ENCODE measurements around the gene CS. TPM values are rescaled to one million over a fixed set of nuclear protein-coding genes. Genes with fewer than 3 reads are reported as not detected.

CS gene
- 113 and 157 TPM in 2 replicates for total RNA-seq

DNA sequence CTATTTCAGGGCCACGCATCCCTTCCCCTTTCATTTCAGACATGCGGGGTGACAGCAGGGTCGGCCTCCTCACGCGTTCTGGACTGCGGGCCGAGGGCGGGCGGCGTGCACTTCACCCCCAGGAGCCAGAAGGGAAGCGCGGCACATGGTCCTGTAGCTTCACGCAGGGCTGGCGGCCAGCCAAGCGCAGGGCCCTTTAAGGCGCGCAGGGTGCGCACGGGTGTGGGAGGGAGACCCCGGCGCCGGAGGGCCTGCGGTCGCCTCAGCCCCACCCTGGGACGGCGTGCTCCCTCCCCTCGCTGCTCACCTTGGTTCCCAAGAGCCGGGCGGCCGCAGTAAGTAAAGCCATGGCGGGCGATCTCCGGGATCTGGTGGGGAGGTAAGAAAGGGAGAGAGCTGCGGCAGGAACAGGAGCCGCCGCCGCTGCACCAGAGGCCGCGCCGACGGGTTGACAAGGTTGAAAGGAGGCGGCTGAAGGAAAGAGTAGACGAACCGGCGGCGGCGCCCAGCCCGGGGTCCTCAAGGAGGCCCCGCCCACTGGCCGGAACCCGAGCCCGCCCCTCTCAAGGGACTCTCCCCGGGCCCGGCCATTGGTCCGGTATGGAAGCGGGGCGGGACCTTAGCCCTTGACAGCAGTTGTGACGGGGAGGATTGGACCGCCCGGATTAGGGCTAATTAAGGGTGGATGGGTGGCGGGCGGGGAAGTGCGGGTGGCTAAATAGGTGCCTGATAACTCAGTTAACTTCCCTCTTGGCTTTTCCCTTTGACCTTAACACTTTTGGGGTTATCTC lies at the start of gene CS:
TSS of gene CS (minus strand) at position 478 of the 791 bp plus-strand sequence. CDS start at position 349, 129 bp downstream.

DNA sequence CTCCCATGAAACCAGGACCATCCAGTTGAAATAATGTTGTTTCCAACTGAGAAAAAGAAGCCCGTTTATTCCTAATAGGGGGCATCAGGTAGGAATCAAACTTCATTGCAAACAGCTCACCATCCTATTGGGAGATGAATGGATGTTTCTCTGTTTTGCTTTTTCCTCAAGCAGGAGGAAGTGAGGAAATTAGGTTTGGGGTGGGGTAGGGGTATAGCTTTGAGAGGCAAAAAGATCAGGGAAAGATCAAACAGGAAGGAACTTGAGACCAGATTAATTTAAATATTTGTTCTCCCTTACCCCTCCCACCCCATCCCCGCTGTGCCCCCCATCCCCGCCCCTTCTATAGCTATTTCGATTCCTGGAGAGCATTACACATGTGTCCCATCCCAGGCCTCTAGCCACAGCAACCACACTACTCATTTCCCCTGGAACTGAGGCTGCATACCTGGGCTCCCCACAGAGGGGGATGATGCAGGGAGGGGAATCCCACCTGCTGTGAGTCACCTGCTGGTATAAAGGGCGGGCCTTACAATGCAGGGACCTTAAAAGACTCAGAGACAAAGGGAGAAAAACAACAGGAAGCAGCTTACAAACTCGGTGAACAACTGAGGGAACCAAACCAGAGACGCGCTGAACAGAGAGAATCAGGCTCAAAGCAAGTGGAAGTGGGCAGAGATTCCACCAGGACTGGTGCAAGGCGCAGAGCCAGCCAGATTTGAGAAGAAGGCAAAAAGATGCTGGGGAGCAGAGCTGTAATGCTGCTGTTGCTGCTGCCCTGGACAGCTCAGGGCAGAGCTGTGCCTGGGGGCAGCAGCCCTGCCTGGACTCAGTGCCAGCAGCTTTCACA lies 38.4 kb upstream of the CS start, which contains the start of gene IL23A:
TSS of gene IL23A (plus strand) at position 577 of the 850 bp plus-strand sequence. CDS start at position 738, 161 bp downstream.

DNA sequence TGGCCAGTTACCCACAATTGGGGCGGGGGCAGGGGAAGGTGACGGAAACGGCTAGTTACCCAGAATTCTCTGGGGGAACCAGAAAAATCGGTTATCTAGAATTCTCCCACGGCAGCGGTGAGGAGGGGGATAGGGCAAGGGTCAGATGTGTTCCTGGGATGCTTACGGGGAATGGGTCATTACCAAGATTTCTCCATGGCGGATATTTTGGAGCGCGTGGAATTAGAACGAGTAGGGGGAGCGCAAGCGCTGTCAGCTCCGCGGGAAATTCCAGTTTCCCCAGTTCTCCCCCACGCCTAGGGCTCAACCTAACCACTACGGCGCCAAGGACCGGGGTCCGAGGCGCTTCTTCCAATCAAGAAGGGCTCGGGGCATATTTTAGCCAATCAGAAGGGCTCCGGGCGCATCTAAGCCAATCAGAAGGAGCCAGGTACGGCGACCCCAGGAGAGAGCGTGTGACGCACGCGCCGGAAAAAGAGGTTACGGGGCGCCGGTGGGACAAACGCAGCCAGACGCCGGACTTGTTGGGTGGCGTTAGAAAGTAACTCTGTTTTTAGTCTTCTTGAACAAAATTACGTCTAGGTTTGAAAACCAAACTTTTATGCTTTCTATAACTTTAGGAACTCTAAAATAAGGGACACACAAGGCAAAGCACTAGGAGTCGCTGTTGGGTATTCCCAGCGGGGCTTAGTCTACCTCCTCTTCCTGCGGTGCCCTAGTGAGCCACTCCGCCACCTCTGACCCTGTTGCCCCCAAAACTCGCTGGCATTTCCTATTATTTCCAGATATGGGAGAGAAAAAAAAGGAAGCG lies 33.8 kb upstream of the CS start, which contains the start of gene PAN2:
TSS of gene PAN2 (minus strand) at position 322 of the 811 bp plus-strand sequence. CDS start 906 bp downstream, outside the sequence.

DNA sequence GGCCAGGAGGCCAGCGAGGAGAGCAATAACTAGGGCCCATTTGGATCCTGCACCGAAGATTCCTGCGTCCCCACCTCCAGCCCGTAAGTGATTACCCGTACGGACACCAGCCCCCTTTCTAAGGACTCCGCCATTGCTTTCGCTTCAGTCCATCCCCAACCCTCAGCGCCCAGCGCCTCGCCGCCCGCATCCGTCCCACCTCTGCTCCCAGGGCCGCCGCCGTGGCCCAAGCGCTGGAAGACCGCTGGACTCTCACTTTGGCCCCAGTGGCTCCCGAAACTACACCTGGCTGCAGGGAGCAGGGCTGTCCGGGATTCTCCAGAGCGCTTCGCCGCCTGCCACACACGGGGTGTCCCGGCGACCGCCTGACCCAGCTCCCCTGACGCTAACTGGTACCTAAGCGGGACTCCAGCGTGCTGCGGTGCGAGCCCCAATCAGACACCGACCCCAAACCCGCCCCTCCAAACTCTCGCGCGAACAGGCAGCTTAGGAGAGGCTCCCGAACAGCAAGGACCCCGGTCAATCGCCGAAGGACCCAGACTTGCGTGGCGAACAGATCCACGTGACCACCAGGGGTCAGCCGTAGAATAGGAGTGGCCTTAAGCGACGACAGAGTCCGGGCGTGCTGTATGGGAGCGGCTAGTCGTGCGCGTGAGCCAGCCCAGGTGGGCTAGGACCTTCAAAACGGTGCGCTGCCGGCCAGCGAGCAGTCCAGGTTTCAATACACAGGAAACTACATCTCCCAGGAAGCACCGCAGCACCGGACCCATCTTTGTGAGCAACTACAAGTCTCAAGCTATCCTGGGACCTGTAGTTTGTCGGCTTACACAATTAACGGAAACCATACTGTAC lies 15.7 kb upstream of the CS start, which contains the start of gene CNPY2:
TSS of gene CNPY2 (minus strand) at position 367 of the 852 bp plus-strand sequence. CDS start 771 bp downstream, outside the sequence.

DNA sequence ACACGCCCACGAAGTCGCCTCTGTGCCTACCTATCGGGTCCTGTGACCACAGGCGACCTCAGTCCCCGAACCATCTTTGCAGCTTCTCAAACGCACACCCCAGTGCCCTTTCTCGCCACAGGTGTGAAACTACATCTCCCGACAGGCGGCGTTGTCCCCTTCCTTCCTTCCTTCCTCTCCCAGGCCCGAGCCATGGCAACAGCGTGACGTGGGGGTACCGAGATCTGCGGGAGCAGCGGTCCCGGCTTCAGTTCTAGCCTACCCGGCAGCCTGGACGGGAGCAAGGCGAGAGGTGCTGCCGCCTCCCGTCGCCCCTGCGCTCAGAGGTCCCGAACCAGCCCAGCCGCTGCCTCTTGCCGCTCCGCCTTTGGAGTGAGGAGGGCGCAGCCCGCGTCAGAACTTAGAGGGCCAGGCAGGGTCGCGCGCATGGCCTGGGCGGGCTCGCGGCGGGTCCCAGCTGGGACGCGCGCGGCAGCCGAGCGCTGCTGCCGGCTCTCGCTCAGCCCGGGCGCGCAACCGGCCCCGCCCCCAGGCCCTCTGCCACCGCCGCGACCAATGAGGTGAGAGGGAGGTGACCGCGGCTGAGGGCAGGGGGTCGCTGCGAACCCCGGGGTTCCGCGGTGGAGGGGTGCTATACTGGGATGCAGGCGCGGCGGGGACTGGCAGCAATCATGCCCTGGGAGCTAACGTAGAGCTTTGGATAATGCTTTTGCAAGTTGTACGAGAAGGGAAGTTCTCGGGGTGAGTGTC lies 33.3 kb downstream of the CS start, which contains the start of gene COQ10A:
TSS of gene COQ10A (plus strand) at position 250 of the 750 bp plus-strand sequence. CDS start at position 427, 177 bp downstream.

DNA sequence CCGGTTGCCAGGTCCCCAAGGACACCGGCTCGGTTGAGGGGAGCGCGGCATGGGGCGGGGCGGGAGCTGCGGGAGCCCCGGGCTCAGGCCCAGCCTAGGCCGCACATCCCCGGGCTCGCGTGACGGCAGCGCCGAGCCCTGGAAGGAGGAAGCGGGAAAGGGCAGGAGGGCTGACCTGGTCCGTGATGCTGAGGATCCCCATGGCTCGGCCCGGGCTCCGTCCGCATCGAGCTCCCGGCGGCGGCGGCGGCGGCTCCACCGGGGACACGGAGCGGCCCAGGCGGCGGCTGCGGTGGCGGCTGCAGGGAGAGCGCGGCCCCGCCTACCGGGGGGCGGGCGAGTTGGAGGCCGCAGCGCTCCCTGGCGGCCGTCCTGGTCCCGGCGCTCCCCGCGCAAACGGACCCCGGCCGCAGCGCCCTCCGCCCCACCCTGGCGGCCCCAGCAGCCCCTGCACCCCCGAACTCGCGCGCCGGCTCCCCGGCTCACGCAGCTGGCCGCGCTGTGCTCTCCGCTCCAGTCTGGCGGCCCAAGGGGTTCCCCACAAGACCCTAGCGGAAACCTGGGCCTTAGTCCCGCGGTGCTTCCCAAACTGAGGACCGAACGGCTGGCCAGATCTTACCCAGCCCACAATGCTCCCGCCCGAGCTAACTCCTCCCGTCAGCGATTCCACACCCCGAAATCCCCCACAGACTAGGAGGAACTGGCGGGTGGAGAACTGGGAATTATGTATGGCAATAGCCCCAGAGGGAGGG lies 41.9 kb downstream of the CS start, which contains the start of gene ANKRD52:
TSS of gene ANKRD52 (minus strand) at position 317 of the 752 bp plus-strand sequence. CDS start at position 202, 115 bp downstream.

DNA sequence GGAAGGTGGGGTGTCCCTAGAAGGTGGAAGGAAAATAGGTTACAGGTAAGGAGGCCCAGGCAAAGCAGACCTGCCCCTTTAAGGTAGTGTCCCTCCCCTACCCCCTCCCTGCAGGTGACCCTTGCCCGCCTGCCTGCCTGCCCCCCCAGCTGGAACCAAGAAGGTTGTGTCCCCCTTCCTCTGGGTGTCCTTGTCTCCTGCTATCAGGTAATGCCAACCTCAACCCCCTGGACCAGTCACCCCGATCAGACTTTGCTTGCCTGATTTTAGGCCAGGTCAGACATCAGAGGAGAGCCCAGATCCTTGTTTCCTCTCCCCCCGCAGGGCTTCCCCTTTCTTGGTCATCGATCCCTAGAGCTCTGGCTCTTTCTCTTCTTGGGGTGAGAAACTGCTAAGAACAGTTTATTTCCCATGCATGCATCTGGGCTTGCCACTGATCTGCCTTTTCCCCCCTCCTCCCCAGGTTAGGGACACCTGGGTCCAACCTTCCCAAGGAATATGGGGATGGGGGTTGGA lies 70.2 kb downstream of the CS start, which contains the start of gene SLC39A5:
TSS of gene SLC39A5 (plus strand) at position 136 of the 516 bp plus-strand sequence. CDS start 1,224 bp downstream, outside the sequence.

DNA sequence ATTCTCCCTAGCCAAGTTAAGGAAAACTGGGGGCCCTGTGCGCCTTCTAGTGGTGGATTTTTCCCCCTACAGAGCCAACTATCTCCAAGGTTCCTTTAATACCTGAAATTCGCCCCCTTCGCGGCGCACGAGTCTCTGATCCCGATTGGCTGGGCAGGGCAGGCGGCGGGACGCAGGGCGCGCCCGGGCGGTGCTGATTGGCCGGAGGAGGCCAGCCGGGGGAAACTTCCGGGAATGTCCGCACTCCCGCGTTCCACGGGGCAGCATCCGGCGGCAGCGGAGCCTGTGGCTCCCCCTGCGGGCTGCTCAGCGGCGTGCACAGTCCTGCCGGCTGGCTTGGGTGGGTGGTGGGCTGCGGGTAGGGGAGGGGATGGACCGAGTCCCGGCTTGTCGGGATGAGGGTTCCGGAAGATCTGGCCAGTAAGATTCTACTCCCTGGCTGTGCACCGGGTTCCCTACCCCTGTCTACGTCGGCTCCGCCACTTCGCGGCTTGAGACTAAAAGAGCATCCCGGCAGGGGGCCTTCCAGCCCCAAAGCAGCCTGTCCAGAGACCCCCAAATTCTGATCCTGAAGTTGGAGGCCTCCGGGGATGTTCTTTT lies 75.9 kb downstream of the CS start, which contains the start of gene NABP2:
TSS of gene NABP2 (plus strand) at position 241 of the 600 bp plus-strand sequence. CDS start 515 bp downstream, outside the sequence.

DNA sequence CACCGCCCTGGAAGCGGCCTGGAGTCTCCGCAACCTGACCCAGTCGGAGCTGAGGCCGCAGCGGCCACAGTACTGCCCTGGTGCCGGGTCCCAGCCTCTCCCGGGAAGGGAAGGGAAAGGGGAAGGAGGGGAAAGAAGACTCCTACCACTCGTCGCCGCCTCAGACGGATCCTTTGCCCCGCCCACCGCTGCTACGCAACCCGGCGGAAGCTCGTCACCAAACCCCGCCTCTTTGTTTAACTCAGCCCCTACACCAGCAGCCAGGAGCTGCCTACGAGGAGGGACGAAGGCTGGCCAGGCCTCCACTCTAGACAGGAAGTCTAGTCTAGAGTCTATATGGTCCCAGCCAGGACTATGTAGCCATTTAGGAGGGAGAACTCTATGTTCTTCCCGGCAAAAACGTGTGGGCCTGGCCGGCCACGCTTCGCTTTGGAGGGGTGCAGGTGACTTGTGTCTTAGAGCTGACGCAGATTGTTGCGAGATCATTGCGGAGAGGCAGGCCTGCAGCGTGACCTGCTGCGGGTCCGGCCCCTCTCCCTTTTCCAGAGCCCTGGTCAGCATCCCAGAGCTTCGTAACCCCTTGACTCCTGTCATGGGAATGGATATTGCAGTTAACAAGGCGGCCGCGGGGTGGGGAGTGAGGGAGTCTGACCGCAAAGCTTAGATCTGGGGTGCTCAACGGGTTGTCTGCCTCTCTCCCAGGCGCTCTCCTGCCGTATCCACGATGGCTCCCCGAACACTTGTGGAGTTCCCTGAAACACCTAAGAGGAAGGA lies 78.2 kb downstream of the CS start, which contains the start of gene RNF41:
TSS of gene RNF41 (minus strand) at position 166 of the 774 bp plus-strand sequence. CDS start 7,875 bp downstream, outside the sequence.

Other genes with a start within 250 kb of the CS start
- 22.9 and 29.6 TPM in 2 replicates for gene ERBB3, start 220.2 kb downstream of the CS start, total RNA-seq
- 169 and 181 TPM in 2 replicates for gene PA2G4, start 195.8 kb downstream of the CS start, total RNA-seq
- 2,930 and 4,402 TPM in 2 replicates for gene RPL41, start 183.7 kb downstream of the CS start, total RNA-seq
- 2.2 and 2.8 TPM in 2 replicates for gene ZC3H10, start 182.1 kb downstream of the CS start, total RNA-seq
- gene ESYT1, start 172.1 kb downstream of the CS start, total RNA-seq: 241 and 358 TPM in 2 replicates
- 39.4 and 40.5 TPM in 2 replicates for gene MYL6B, start 147.7 kb downstream of the CS start, total RNA-seq
- 400 and 1,602 TPM in 2 replicates for gene MYL6, start 142.0 kb downstream of the CS start, total RNA-seq
- gene SMARCC2, start 110.8 kb downstream of the CS start, total RNA-seq: 17.4 and 18.1 TPM in 2 replicates
- 117 and 128 TPM in 2 replicates for gene RNF41, start 78.4 kb downstream of the CS start, total RNA-seq
- 21.7 and 34.5 TPM in 2 replicates for gene NABP2, start 76.0 kb downstream of the CS start, total RNA-seq
- gene SLC39A5, start 70.3 kb downstream of the CS start, total RNA-seq: not detected in 2 replicates
- 15.3 and 20.7 TPM in 2 replicates for gene ANKRD52, start 41.9 kb downstream of the CS start, total RNA-seq
- gene COQ10A, start 33.4 kb downstream of the CS start, total RNA-seq: 5.5 and 8.2 TPM in 2 replicates
- 67.6 and 106 TPM in 2 replicates for gene CNPY2, start 15.7 kb upstream of the CS start, total RNA-seq
- 10.1 and 14.7 TPM in 2 replicates for gene PAN2, start 33.7 kb upstream of the CS start, total RNA-seq
- gene IL23A, start 38.6 kb upstream of the CS start, total RNA-seq: 16.6 TPM in 1 of 2 replicates, not detected in the other
- 45.6 and 88.7 TPM in 2 replicates for gene STAT2, start 59.8 kb upstream of the CS start, total RNA-seq
- not detected in 2 replicates for gene APOF, start 62.5 kb upstream of the CS start, total RNA-seq
- gene TIMELESS, start 149.1 kb upstream of the CS start, total RNA-seq: 3.0 and 3.4 TPM in 2 replicates
- gene MIP, start 154.3 kb upstream of the CS start, total RNA-seq: not detected in 2 replicates
- gene SPRYD4, start 168.2 kb upstream of the CS start, total RNA-seq: 0.96 and 1.1 TPM in 2 replicates
- gene GLS2, start 187.8 kb upstream of the CS start, total RNA-seq: 3.1 and 11.3 TPM in 2 replicates
- gene RBMS2, start 221.5 kb upstream of the CS start, total RNA-seq: 16.0 and 17.6 TPM in 2 replicates